Body of pancreas (tissue), 4 donors: ENCODE data around the gene OR5B17.

Experiments
- POLR2A ChIP-seq, 3 donors: fragments of 450-650 bp; IDR thresholded peaks; one replicate each; pipeline ENCODE4 v1.6.1; 2016; ENCODE audit warnings: antibody characterized with exemption in 3 of 3, mild to moderate bottlenecking in 2 of 3
- TF ChIP-seq, protein P1 (sequence below), 7 experiments: fragments of 450-650 bp in 4 of 7; fragments of 200-600 bp in 3 of 7; sonication (generic) in 3 of 7; IDR thresholded peaks; one replicate each; pipeline ENCODE4 v1.5.1; 2016 to 2019; ENCODE audit warnings: antibody characterized with exemption in 7 of 7

DNA sequence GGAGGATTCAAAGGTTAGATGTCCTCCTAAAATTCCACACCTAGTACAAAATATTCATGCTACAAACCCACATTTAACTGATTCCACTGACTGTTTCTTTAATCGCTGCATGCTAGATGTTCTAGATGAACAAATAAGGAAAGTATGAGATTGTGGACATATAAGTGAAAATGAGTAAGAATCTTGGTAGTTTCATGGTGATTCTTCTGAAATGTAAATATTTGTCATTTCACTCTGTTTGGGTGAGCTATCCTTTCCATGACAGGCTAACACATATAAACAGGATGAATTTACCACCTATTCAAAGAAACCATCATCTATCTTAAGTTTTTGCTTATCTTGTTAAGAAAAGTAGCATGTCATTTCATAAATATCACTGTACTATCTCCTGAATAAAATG, 33.0 kb upstream of the OR5B17 start:
- TF ChIP-seq, protein P1, sequence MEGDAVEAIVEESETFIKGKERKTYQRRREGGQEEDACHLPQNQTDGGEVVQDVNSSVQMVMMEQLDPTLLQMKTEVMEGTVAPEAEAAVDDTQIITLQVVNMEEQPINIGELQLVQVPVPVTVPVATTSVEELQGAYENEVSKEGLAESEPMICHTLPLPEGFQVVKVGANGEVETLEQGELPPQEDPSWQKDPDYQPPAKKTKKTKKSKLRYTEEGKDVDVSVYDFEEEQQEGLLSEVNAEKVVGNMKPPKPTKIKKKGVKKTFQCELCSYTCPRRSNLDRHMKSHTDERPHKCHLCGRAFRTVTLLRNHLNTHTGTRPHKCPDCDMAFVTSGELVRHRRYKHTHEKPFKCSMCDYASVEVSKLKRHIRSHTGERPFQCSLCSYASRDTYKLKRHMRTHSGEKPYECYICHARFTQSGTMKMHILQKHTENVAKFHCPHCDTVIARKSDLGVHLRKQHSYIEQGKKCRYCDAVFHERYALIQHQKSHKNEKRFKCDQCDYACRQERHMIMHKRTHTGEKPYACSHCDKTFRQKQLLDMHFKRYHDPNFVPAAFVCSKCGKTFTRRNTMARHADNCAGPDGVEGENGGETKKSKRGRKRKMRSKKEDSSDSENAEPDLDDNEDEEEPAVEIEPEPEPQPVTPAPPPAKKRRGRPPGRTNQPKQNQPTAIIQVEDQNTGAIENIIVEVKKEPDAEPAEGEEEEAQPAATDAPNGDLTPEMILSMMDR (IDR thresholded peaks at IDR 0.05), result no peak
- TF ChIP-seq POLR2A (IDR thresholded peaks at IDR 0.05), result no peak
